DND-41 (cell line): Measurements from ENCODE around the gene ARL14EP.
A peak's percentile ranks its signal among the peaks of the same experiment; 100 is the strongest.

Experiments used
- ATAC-seq: fragments of 200-7000 bp; cut with Tn5 transposase; 3 replicates; pipeline ENCODE4 v1.9.1; 2021; ENCODE audit warnings: low read depth; ENCODE audit not compliant: insufficient read depth
- DNase-seq: peaks from one replicate; pipeline ENCODE4 v3.0.0-alpha.2; 2020
- H2AFZ ChIP-seq: 2 replicates; pipeline ENCODE4 v1.6.0; 2012; ENCODE audit warnings: low read depth, low read length
- H3K27ac ChIP-seq: 2 replicates; pipeline ENCODE4 v1.5.1; 2012; ENCODE audit warnings: low read length, inconsistent platforms
- H3K27me3 ChIP-seq: fragments of 200-600 bp; sonication (generic); 2 replicates; pipeline ENCODE4 v1.6.0; 2012; ENCODE audit warnings: low read length, mild to moderate bottlenecking, inconsistent platforms; ENCODE audit not compliant: insufficient read depth, poor library complexity
- H3K36me3 ChIP-seq: 2 replicates; pipeline ENCODE4 v1.5.1; 2012; ENCODE audit warnings: low read length, inconsistent platforms; ENCODE audit not compliant: insufficient read depth
- H3K4me1 ChIP-seq: 2 replicates; pipeline ENCODE4 v1.5.1; 2012; ENCODE audit warnings: mild to moderate bottlenecking, low read length; ENCODE audit not compliant: insufficient read depth
- H3K4me2 ChIP-seq: 2 replicates; pipeline ENCODE4 v1.6.0; 2012; ENCODE audit warnings: mild to moderate bottlenecking, moderate library complexity, low read length, inconsistent platforms; ENCODE audit not compliant: insufficient read depth
- H3K4me3 ChIP-seq, 2 experiments: fragments of 200-600 bp in 1 of 2; shearing (Covaris generic) in 1 of 2; 2 replicates each; pipeline ENCODE4 v1.5.1; 2012 to 2016; ENCODE audit warnings: inconsistent platforms in 2 of 2, low read length in 2 of 2, mild to moderate bottlenecking in 2 of 2, low read depth in 1 of 2, moderate library complexity in 1 of 2
- H3K79me2 ChIP-seq: 2 replicates; pipeline ENCODE4 v1.6.0; 2012; ENCODE audit warnings: low read length, inconsistent platforms; ENCODE audit not compliant: insufficient read depth
- H3K9ac ChIP-seq: 2 replicates; pipeline ENCODE4 v1.6.0; 2012; ENCODE audit warnings: low read depth, mild to moderate bottlenecking, inconsistent platforms, low read length, moderate library complexity
- H3K9me3 ChIP-seq: 2 replicates; pipeline ENCODE4 v1.5.1; 2012; ENCODE audit warnings: low read length, moderate library complexity, mild to moderate bottlenecking, inconsistent platforms; ENCODE audit not compliant: insufficient read depth, severe bottlenecking
- H4K20me1 ChIP-seq: 2 replicates; pipeline ENCODE4 v1.6.0; 2012; ENCODE audit warnings: low read length; ENCODE audit not compliant: insufficient read depth
- EZH2 ChIP-seq: IDR thresholded peaks from 3 replicates; pipeline ENCODE4 v1.6.1; 2012; ENCODE audit warnings: borderline replicate concordance, low read depth, mild to moderate bottlenecking, moderate library complexity, low read length, inconsistent platforms; ENCODE audit not compliant: severe bottlenecking
- TF ChIP-seq, protein P1 (sequence below): IDR thresholded peaks from 2 replicates; pipeline ENCODE4 v1.5.1; 2012; ENCODE audit warnings: borderline replicate concordance, low read length, moderate library complexity, mild to moderate bottlenecking; ENCODE audit not compliant: poor library complexity, severe bottlenecking; ENCODE audit errors: extremely low read depth

The ARL14EP gene

DNA sequence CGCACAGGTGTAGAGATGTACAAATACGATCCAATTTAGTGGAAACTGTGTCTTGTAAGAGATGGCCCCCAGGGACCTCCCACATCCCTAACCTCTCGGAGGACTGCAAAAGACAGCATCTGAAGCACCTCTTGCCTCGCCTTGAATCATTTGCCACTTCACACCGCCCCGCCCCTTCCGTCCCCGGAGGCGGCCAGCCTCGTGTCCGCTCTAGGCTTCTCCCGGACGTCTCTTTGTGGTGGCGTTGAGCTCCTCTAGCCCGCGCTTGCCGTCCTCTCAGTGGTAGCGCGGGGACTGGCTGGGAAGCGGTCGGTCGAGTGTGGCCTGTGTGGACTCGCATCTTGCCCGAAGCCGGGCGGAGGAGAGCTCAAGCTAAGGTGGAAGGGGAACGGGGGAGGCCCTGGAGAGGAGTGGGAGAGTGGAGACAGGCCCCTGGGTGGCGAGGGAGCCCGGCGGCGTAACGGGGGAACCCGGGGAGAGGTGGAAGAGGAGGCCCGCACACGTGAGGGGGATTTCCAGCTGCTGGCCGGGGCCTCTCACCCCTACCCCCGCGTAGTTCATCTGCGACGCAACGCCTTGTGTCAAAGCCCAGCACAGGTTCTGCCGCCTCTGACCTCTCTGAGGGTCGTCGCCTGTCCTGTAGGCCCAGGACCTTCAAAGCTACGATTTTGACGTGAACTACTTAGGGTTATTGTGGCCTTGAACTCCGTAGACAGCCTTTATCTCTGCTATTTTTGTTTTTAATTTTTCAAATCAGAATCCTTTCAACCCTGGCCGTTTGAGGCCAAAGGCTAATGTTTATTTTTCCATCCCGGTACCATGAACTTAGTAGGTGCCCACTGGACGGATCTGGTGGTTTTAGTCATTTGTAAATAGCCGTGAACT lies at the start of gene ARL14EP:
Gene ARL14EP (plus strand): TSS at position 279 of the 885 bp plus-strand sequence. CDS start 7,845 bp downstream, outside the sequence.
- Histone ChIP-seq H3K4me3 (peak within 1 kb of the TSS; percentile 82 to 91), H4K20me1 (peaks cover 10% of the 10 kb centered on the region; the same call in 1 of the 2 replicates), H2AFZ (peak within 1 kb of the TSS; percentile 91), H3K4me2 (peak within 1 kb of the TSS; percentile 68), H3K36me3 (peaks cover 6% of the 10 kb centered on the region), H3K9ac (peak within 1 kb of the TSS; percentile 80), H3K27me3 (peaks cover 3% of the 10 kb centered on the region), H3K9me3 (no peaks in the 10 kb centered on the region), H3K27ac (peak within 1 kb of the TSS; percentile 83), H3K79me2 (peaks cover 51% of the 10 kb centered on the region), H3K4me1 (peaks cover 40% of the 10 kb centered on the region)
- no peak for TF ChIP-seq EZH2
- TF ChIP-seq, protein P1, sequence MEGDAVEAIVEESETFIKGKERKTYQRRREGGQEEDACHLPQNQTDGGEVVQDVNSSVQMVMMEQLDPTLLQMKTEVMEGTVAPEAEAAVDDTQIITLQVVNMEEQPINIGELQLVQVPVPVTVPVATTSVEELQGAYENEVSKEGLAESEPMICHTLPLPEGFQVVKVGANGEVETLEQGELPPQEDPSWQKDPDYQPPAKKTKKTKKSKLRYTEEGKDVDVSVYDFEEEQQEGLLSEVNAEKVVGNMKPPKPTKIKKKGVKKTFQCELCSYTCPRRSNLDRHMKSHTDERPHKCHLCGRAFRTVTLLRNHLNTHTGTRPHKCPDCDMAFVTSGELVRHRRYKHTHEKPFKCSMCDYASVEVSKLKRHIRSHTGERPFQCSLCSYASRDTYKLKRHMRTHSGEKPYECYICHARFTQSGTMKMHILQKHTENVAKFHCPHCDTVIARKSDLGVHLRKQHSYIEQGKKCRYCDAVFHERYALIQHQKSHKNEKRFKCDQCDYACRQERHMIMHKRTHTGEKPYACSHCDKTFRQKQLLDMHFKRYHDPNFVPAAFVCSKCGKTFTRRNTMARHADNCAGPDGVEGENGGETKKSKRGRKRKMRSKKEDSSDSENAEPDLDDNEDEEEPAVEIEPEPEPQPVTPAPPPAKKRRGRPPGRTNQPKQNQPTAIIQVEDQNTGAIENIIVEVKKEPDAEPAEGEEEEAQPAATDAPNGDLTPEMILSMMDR: no peak
- DNase-seq: peak; percentile 90
- ATAC-seq: peak; percentile 96

- no peak overlapping the region for H3K9ac ChIP-seq
- no peak overlapping the region for H3K4me2 ChIP-seq
- H3K27me3 ChIP-seq: no peaks in the 10 kb centered on the region
- H4K20me1 ChIP-seq: no peaks in the 10 kb centered on the region
- ATAC-seq (no peak), DNase-seq (no peak)
- H3K9me3 ChIP-seq: no peaks in the 10 kb centered on the region
- H3K36me3 ChIP-seq: no peaks in the 10 kb centered on the region
- no peaks in the 10 kb centered on the region for H3K79me2 ChIP-seq
- no peak overlapping the region for H3K4me3 ChIP-seq
- H3K4me1 ChIP-seq: no peaks in the 10 kb centered on the region
- H2AFZ ChIP-seq: no peak overlapping the region
- TF ChIP-seq EZH2: no peak
- TF ChIP-seq, protein P1: no peak
- no peak overlapping the region for H3K27ac ChIP-seq
Observed at GRCh38 chr11:30277176-30277575, 45.7 kb upstream of the ARL14EP start.

GRCh38 chr11:30279796-30280195 lies 43.1 kb upstream of the ARL14EP start:
- TF ChIP-seq, protein P1: no peak
- TF ChIP-seq EZH2: no peak
- H3K27me3 ChIP-seq: no peaks in the 10 kb centered on the region
- H3K27ac ChIP-seq: no peak overlapping the region
- H3K36me3 ChIP-seq: no peaks in the 10 kb centered on the region
- H2AFZ ChIP-seq: no peak overlapping the region
- DNase-seq: no peak
- H3K9ac ChIP-seq: no peak overlapping the region
- H3K79me2 ChIP-seq: no peaks in the 10 kb centered on the region
- no peaks in the 10 kb centered on the region for H3K9me3 ChIP-seq
- no peak overlapping the region for H3K4me3 ChIP-seq
- H3K4me2 ChIP-seq: no peak overlapping the region
- H3K4me1 ChIP-seq: no peaks in the 10 kb centered on the region
- no peak for ATAC-seq
- no peaks in the 10 kb centered on the region for H4K20me1 ChIP-seq
